ENCODE measurements around the gene SVEP1. TPM values are rescaled to one million over a fixed set of nuclear protein-coding genes. Genes with fewer than 3 reads are reported as not detected.

SVEP1 gene
- total RNA-seq, 4 donors from 2014 or later, result 13.9 to 26.8 (median 17.4) TPM

DNA sequence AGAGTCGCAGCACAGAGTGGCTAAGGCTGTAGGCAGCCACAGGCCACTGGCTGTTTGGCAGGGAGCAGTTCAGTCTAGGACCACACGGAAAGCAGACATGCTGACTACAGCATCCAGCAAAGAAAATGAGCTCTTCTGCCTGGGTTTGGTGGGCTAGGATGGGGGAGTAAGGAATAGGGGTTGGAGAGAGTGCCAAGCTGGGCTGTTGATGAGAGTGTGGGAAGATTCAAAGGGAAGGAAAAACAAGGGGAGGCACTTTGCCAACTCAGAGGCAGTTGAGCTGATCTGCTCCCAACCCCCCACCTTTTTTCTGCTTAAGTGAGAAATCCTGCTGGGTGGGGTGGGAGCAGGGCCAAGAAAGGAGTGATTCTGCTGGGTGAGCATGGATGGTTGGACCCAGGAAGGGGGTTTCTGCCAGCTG lies 35.9 kb downstream of the SVEP1 start:
- intact Hi-C loops (cut with DNase I; ENCODE audit: low total_unique reads) (no loop called here), in situ Hi-C loops (cut with MboI; ENCODE audit: low pct_ligation_motif_present in 1 of 4, low pct_unique_long_range_greater_than_20kb in 1 of 4, low sequenced_read_pairs in 3 of 4) (no loop called here)
- Histone ChIP-seq H3K9me3 (no peaks in the 10 kb centered on the region), H3K27ac (no peak overlapping the region), H3K36me3 (no peaks in the 10 kb centered on the region), H3K27me3 (no peaks in the 10 kb centered on the region), H3K4me3 (no peak overlapping the region), H3K4me1 (no peaks in the 10 kb centered on the region)
- DNase-seq, result no peak
- TF ChIP-seq CTCF (IDR thresholded peaks at IDR 0.05) (no peak), EP300 (IDR thresholded peaks at IDR 0.05; ENCODE audit: low read depth) (no peak), POLR2A (IDR thresholded peaks at IDR 0.05) (no peak), POLR2AphosphoS5 (IDR thresholded peaks at IDR 0.05) (no peak)
- 60% methylated on average over 2 of the region's 2 CpGs; no CpG with 5 or more reads in 1 of the 2 donors for WGBS, 2 donors (ENCODE audit: low coverage in 1 of 2)

DNA sequence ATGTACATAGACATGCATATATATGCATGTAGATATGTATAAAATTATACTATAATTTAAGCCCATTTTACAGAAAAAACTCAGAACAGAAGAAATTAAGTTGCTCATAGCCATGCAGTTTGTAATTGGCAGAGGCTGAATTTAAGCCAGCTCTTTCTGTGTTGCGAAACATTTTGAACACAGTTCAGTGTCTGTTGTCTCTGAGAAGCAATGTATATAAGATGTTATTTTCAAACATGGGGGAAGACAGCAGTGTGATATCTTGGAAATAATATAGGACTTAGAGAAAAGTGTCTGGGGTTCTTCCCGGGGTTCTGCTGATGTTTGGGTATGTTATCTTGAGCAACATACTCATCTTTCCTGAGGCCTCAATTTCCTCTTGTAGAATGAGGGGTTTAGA lies 37.6 kb downstream of the SVEP1 start:
- H3K27me3 ChIP-seq, result no peaks in the 10 kb centered on the region
- H3K27ac ChIP-seq, result no peak overlapping the region
- no peak overlapping the region for H3K4me3 ChIP-seq
- no peaks in the 10 kb centered on the region for H3K36me3 ChIP-seq
- in situ Hi-C loops (cut with MboI; ENCODE audit: low pct_ligation_motif_present in 1 of 4, low pct_unique_long_range_greater_than_20kb in 1 of 4, low sequenced_read_pairs in 3 of 4), result no loop called here
- no peak for DNase-seq
- no peaks in the 10 kb centered on the region for H3K9me3 ChIP-seq
- intact Hi-C loops (cut with DNase I; ENCODE audit: low total_unique reads), result no loop called here
- H3K4me1 ChIP-seq, result no peaks in the 10 kb centered on the region
- WGBS, 2 donors (ENCODE audit: low coverage in 1 of 2), result 74 to 78% methylated on average over 2 of the region's 2 CpGs
- no peak for TF ChIP-seq EP300 (IDR thresholded peaks at IDR 0.05; ENCODE audit: low read depth)
- no peak for TF ChIP-seq POLR2A (IDR thresholded peaks at IDR 0.05)
- TF ChIP-seq CTCF (IDR thresholded peaks at IDR 0.05), result no peak
- TF ChIP-seq POLR2AphosphoS5 (IDR thresholded peaks at IDR 0.05), result no peak

DNA sequence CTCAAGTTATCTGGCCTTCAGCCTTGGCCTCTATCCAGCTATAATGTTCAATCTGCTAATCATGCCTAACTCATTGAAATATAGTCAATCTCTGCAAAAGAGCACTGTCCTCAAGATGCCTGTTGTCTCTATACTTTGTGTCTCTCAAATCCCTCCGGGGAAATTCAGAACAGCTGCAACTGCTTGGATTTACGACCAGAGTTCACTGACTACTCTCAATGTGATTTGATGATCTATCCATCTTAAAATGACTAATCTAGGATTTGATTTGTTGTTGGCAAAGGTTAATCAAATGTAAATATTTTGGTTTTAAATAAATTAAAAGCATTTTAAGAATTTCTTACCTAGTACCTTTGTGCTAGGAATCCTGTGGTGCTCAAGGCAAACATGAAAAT lies 40.9 kb downstream of the SVEP1 start:
- H3K27me3 ChIP-seq, result no peaks in the 10 kb centered on the region
- no peaks in the 10 kb centered on the region for H3K4me1 ChIP-seq
- DNase-seq, result no peak
- in situ Hi-C loops (cut with MboI; ENCODE audit: low pct_ligation_motif_present in 1 of 4, low pct_unique_long_range_greater_than_20kb in 1 of 4, low sequenced_read_pairs in 3 of 4), result no loop called here
- 35 to 37% methylated on average over 2 of the region's 2 CpGs for WGBS, 2 donors (ENCODE audit: low coverage in 1 of 2)
- H3K27ac ChIP-seq, result peak overlapping the region in 3 of 4 donors; percentile 5 to 57 (median 23)
- H3K9me3 ChIP-seq, result no peaks in the 10 kb centered on the region
- intact Hi-C loops (cut with DNase I; ENCODE audit: low total_unique reads), result no loop called here
- no peaks in the 10 kb centered on the region for H3K36me3 ChIP-seq
- TF ChIP-seq POLR2A (IDR thresholded peaks at IDR 0.05) (no peak), CTCF (IDR thresholded peaks at IDR 0.05) (no peak), EP300 (IDR thresholded peaks at IDR 0.05; ENCODE audit: low read depth) (no peak), POLR2AphosphoS5 (IDR thresholded peaks at IDR 0.05) (no peak)
- H3K4me3 ChIP-seq, result no peak overlapping the region

- H3K9me3 ChIP-seq, result no peaks in the 10 kb centered on the region
- peak overlapping the region in 3 of 4 donors; percentile 18 to 57 (median 23) for H3K27ac ChIP-seq
- intact Hi-C loops (cut with DNase I; ENCODE audit: low total_unique reads) (no loop called here), in situ Hi-C loops (cut with MboI; ENCODE audit: low pct_ligation_motif_present in 1 of 4, low pct_unique_long_range_greater_than_20kb in 1 of 4, low sequenced_read_pairs in 3 of 4) (no loop called here)
- DNase-seq, result no peak
- no peaks in the 10 kb centered on the region for H3K4me1 ChIP-seq
- TF ChIP-seq CTCF (IDR thresholded peaks at IDR 0.05), result no peak
- no peak for TF ChIP-seq POLR2A (IDR thresholded peaks at IDR 0.05)
- TF ChIP-seq POLR2AphosphoS5 (IDR thresholded peaks at IDR 0.05), result peak in 1 of 3 donors; percentile 28
- WGBS, 2 donors (ENCODE audit: low coverage in 1 of 2), result 31 to 49% methylated on average over 4 of the region's 4 CpGs
- H3K36me3 ChIP-seq, result no peaks in the 10 kb centered on the region
- H3K27me3 ChIP-seq, result no peaks in the 10 kb centered on the region
- H3K4me3 ChIP-seq, result no peak overlapping the region
Measured at GRCh38 chr9:110537841-110538646, 41.5 kb downstream of the SVEP1 start.
